OCI-LY1 (cell line): ENCODE data around the gene TRA2A.

Source experiments
- H2AFZ ChIP-seq: fragments of 200-600 bp; sonication (generic), shearing (Covaris generic); 2 replicates; pipeline ENCODE4 v1.6.0; 2014; ENCODE audit warnings: antibody characterized with exemption, mild to moderate bottlenecking, low read length
- H3F3A ChIP-seq: fragments of 200-600 bp; sonication (generic), shearing (Covaris generic); 2 replicates; pipeline ENCODE4 v1.6.0; 2014; ENCODE audit warnings: mild to moderate bottlenecking, antibody characterized with exemption, low read length, moderate library complexity; ENCODE audit not compliant: insufficient read depth
- H3K27ac ChIP-seq: fragments of 200-600 bp; sonication (generic); 2 replicates; pipeline ENCODE4 v1.5.1; 2014; ENCODE audit warnings: low read length, mixed run types, mild to moderate bottlenecking, low read depth; ENCODE audit not compliant: poor library complexity, severe bottlenecking
- H3K27me3 ChIP-seq: fragments of 200-600 bp; sonication (generic); 2 replicates; pipeline ENCODE4 v1.6.0; 2014; ENCODE audit warnings: antibody characterized with exemption, mild to moderate bottlenecking, low read length, moderate library complexity; ENCODE audit not compliant: insufficient read depth
- H3K36me3 ChIP-seq: fragments of 200-600 bp; sonication (generic); 2 replicates; pipeline ENCODE4 v1.6.1; 2014; ENCODE audit warnings: mild to moderate bottlenecking, antibody characterized with exemption, low read length, moderate library complexity, mixed read lengths; ENCODE audit not compliant: insufficient read depth
- H3K4me1 ChIP-seq: fragments of 200-600 bp; sonication (generic); 2 replicates; pipeline ENCODE4 v1.5.1; 2014; ENCODE audit warnings: mild to moderate bottlenecking, low read length, moderate library complexity; ENCODE audit not compliant: insufficient read depth, severe bottlenecking
- H3K4me2 ChIP-seq: fragments of 200-600 bp; sonication (generic), shearing (Covaris generic); 2 replicates; pipeline ENCODE4 v1.6.1; 2014; ENCODE audit warnings: low read length
- H3K4me3 ChIP-seq: fragments of 200-600 bp; sonication (generic); 2 replicates; pipeline ENCODE4 v1.5.1; 2014; ENCODE audit warnings: low read length, low read depth, mild to moderate bottlenecking, mixed read lengths; ENCODE audit not compliant: poor library complexity, severe bottlenecking
- H3K79me2 ChIP-seq: fragments of 200-600 bp; shearing (Covaris generic); 2 replicates; pipeline ENCODE4 v1.6.1; 2016; ENCODE audit warnings: mixed run types, low read length, mixed read lengths; ENCODE audit not compliant: insufficient read depth
- H3K9ac ChIP-seq: fragments of 200-600 bp; sonication (generic), shearing (Covaris generic); 2 replicates; pipeline ENCODE4 v1.6.1; 2014; ENCODE audit warnings: mild to moderate bottlenecking, low read length, mixed read lengths
- H3K9me2 ChIP-seq: fragments of 200-600 bp; sonication (generic), shearing (Covaris generic); 2 replicates; pipeline ENCODE4 v1.6.1; 2014; ENCODE audit warnings: low read depth, mild to moderate bottlenecking, low read length, mixed read lengths
- H3K9me3 ChIP-seq: fragments of 200-600 bp; shearing (Covaris generic); 2 replicates; pipeline ENCODE4 v1.6.1; 2014; ENCODE audit warnings: low read length, mixed read lengths
- H4K20me1 ChIP-seq: fragments of 200-600 bp; sonication (generic), shearing (Covaris generic); 2 replicates; pipeline ENCODE4 v1.6.0; 2016; ENCODE audit warnings: mild to moderate bottlenecking, low read length; ENCODE audit not compliant: insufficient read depth
- CTCF ChIP-seq: fragments of 200-600 bp; sonication (generic), shearing (Covaris generic); IDR thresholded peaks from 2 replicates; pipeline ENCODE4 v1.5.1; 2017; ENCODE audit warnings: mild to moderate bottlenecking, antibody characterized with exemption, low read length, moderate library complexity, mixed read lengths
- EZH2 ChIP-seq: fragments of 200-600 bp; sonication (generic), shearing (Covaris generic); IDR thresholded peaks from 2 replicates; pipeline ENCODE4 v1.8.0; 2017; ENCODE audit warnings: borderline replicate concordance, mixed run types, mild to moderate bottlenecking, antibody characterized with exemption, low read length, moderate library complexity, mixed read lengths

The TRA2A gene

DNA sequence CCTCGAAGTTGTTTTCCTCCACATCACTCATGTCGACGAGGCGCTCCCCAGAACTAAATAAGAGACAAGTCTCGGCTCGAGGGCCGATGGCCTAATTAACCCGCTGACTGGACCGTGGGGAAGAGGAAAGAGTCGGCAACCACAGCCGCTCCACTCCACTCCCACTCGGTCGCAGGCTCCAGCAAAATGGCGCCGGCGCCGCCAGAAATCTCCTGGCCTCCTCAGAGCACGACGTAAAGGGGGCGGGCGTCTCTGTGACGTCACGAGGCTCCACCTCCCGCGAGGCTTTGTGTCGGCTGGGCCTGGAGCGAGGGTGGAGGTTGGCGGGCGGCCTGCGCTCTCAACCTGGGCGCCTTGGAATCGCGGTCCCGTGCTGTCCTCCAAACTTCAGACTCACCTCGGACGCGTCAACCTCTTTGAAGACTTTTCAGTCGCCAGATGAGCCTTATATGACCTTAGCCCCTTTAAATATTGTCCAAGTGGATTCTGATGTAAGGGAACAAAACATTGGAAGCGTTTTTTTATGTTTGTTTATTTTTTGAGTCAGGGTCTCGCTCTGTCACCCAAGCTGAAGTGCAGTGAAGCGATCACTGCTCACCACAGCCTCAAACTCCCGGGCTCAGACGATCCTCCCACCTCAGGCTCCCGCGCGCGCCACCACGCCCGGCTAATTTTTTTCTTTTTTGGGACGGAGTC, at the start of gene TRA2A:
Gene TRA2A, minus strand, starts transcription at position 188 of the 696 bp plus-strand sequence. Its CDS starts 157 bp downstream, at position 31.
- Histone ChIP-seq H3K9me2 (no peaks in the 10 kb centered on the region), H3K4me1 (peaks cover 45% of the 10 kb centered on the region), H2AFZ (no peak within 1 kb of the TSS), H3F3A (0 out of 2 replicates have a peak, but pooled peaks cover 6% of the 10 kb centered on the region), H4K20me1 (peaks cover 3% of the 10 kb centered on the region), H3K27ac (peak within 1 kb of the TSS; percentile 87), H3K36me3 (peaks cover 36% of the 10 kb centered on the region), H3K4me3 (peak within 1 kb of the TSS; percentile 84), H3K9ac (peak within 1 kb of the TSS; percentile 94), H3K79me2 (peaks cover 48% of the 10 kb centered on the region), H3K4me2 (peak within 1 kb of the TSS; percentile 81), H3K9me3 (no peaks in the 10 kb centered on the region), H3K27me3 (no peaks in the 10 kb centered on the region)
- no peak for TF ChIP-seq CTCF
- no peak for TF ChIP-seq EZH2

- H3K27ac ChIP-seq = no peak overlapping the region
Observed at GRCh38 chr7:23570592-23571200, 38.9 kb upstream of the TRA2A start.

DNA sequence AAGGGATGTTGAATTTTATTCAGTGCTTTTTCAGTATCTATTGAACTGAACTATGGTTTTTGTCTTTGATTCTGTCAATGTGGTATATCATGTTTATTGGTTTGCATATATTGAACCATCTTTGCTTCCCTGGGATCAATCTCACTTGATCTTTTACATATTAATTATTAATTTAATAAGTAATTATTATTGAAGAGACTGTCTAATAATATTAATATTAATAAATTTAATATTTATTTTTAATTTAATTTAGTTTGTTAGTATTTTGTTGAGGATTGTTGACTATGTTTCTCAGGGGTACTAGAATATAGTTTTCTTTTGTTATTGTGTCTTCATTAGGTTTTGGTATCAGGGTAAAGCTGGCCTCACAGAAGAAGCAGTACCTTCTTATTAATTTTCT, 26.5 kb upstream of the TRA2A start:
- H3K4me3 ChIP-seq = no peak overlapping the region
- no peak for TF ChIP-seq CTCF
- no peak for TF ChIP-seq EZH2
- H3K79me2 ChIP-seq = no peaks in the 10 kb centered on the region
- H3K27ac ChIP-seq = no peak overlapping the region
- no peaks in the 10 kb centered on the region for H3K27me3 ChIP-seq
- no peaks in the 10 kb centered on the region for H3F3A ChIP-seq
- no peaks in the 10 kb centered on the region for H3K9me2 ChIP-seq
- H4K20me1 ChIP-seq = no peaks in the 10 kb centered on the region
- H3K4me1 ChIP-seq = no peaks in the 10 kb centered on the region
- no peak overlapping the region for H3K9ac ChIP-seq
- H3K36me3 ChIP-seq = no peaks in the 10 kb centered on the region
- no peak overlapping the region for H2AFZ ChIP-seq
- 0 out of 2 replicates have a peak, but pooled peaks cover 4% of the 10 kb centered on the region for H3K9me3 ChIP-seq
- no peak overlapping the region for H3K4me2 ChIP-seq

More at GRCh38 chr7:23570592-23571200, 38.9 kb upstream of the TRA2A start:
- H3F3A ChIP-seq = no peaks in the 10 kb centered on the region
- H3K4me1 ChIP-seq = no peaks in the 10 kb centered on the region
- H3K4me2 ChIP-seq = no peak overlapping the region
- no peak overlapping the region for H3K4me3 ChIP-seq
- no peaks in the 10 kb centered on the region for H4K20me1 ChIP-seq
- no peaks in the 10 kb centered on the region for H3K79me2 ChIP-seq
- no peaks in the 10 kb centered on the region for H3K27me3 ChIP-seq
- H2AFZ ChIP-seq = no peak overlapping the region
- no peaks in the 10 kb centered on the region for H3K9me2 ChIP-seq
- no peak for TF ChIP-seq EZH2
- peak; percentile 99 for TF ChIP-seq CTCF
- H3K9me3 ChIP-seq = no peaks in the 10 kb centered on the region
- H3K36me3 ChIP-seq = no peaks in the 10 kb centered on the region
- no peak overlapping the region for H3K9ac ChIP-seq
